ENCODE measurements around the gene SKP2.
"Not testable (repeated sequence)": the region's sequence is repeated elsewhere in the genome, so short reads cannot be mapped to it uniquely, and the experiment has no call there.

Gene SKP2

DNA sequence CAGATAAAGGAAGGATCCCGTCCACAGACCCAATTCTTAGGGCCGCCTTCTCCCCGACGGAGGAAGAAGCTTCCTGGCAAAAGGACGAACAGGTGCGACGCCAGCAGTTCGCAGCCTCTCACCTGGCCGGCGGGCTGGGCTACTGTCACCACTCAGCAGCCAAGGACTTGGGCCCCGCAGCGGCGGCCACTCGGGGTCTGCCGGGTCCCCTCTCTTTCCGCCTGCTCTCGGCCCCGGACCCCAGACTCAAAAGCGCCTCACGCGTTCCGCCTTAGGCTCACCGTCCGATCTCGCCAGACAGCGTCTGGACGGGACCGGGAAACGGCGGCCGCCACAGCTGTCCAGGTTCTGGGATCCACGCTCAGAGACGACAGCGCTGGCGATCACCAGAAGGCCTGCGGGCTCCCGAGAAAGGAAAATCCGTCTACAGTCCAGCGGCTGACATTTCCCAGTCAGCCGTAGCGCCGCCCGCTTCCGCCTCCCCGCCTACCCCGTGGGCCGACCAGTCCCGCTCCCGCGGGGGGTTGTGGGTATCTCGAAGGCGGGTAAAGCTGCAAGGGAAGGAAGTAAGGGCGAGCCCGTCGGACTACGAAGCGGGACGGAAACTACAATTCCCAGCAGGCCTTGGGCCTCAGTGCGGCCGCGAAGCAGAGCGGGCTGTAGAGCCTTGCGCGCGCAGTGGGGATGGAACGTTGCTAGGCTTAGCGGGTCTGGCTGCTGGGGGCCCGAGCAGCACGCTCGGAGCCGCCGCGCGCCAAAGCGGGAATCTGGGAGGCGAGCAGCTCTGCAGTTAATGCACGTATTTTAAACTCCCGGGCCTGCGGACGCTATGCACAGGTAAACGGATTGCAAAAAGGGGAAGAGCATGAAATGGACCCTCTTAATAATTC is at the start of gene SKP2, which contains the start of gene LMBRD2:
SKP2 (plus strand) TSS at position 678 of the 890 bp plus-strand sequence; CDS start at position 830, 152 bp downstream.
LMBRD2 (minus strand) TSS at position 454 of the 890 bp plus-strand sequence. CDS start 8,538 bp downstream, outside the sequence.
- DNase-seq (ENCODE audit: low read depth) = peak; percentile 97

GRCh38 chr5:36105819-36106218 is 46.1 kb upstream of the SKP2 start:
- no peak for DNase-seq (ENCODE audit: low read depth)

GRCh38 chr5:36108758-36109460 is 43.0 kb upstream of the SKP2 start:
- DNase-seq (ENCODE audit: low read depth) = peak; percentile 41

DNA sequence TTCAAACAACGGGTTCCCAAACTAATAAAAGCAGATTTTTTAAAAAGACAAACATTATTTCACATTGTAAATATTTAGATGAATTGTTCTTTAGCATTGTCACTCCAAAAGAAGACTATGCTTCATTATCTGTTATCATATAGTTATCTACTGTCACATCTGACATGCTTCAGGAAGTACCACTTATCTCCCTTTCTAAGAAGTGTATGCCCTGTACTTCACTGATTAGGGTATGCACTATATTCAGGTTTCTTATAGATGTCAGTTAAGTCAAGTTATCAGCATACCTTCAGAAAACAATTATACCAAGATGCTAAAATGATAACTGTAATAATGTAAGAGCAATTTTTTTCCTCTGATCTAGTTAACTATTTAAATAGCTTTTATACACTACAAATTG is 40.7 kb upstream of the SKP2 start:
- no peak for DNase-seq (ENCODE audit: low read depth)

DNA sequence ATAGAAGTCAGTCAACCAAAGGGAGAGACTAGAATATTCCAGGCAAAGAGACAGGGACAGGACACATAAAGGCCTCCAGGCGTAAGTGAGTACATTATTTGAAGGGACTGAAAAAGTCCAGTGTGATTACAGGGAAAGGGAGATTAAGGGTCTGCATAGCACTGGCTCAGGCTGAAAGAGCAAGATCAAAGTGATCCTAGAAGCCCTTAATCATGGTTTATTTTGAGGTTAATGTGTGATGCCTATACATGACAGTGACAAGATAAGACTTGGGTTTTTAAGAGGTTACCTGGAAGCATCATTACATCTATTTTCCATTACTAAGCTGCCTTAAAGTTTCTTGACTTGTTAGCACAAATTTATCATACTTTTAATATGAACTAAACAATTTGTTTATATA is 26.0 kb upstream of the SKP2 start:
- DNase-seq (ENCODE audit: low read depth) = no peak

DNA sequence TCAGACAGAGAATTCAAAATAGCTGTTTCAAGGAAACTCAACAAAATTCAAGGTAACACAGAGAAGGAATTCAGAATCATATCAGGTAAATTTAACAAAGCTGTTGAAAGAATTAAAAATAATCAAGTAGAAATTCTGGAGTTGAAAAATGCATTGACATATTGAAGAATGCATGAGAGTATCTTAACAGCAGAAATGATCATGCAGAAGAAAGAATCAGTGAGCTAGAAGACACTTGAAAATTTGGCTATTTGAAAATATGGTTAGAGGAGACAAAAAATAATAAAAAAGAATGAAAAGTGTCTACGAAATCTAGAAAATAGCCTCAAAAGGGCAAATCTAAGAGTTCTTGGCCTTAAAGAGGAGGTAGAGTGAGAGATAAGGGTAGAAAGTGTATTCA is 23.1 kb upstream of the SKP2 start:
- DNase-seq (ENCODE audit: low read depth) = no peak

DNA sequence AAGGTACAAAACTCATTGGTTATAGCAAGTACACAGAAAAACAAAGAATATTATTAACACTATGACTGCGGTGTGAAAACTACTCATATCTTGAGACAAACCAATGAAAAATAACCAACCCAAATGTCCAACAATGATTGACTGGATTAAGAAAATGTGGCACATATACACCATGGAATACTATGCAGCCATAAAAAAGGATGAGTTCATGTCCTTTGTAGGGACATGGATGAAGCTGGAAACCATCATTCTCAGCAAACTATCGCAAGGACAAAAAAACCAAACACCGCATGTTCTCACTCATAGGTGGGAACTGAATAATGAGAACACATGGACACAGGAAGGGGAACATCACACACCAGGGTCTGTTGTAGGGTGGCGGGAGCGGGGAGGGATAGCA is 22.2 kb upstream of the SKP2 start:
- not testable (repeated sequence) for DNase-seq (ENCODE audit: low read depth)

- DNase-seq (ENCODE audit: low read depth) = not testable (repeated sequence)
Measured at GRCh38 chr5:36133009-36133408, 18.9 kb upstream of the SKP2 start.

- DNase-seq (ENCODE audit: low read depth) = no peak
Measured at GRCh38 chr5:36135988-36136387, 15.9 kb upstream of the SKP2 start.

GRCh38 chr5:36136581-36136980 is 15.3 kb upstream of the SKP2 start:
- DNase-seq (ENCODE audit: low read depth) = no peak

DNA sequence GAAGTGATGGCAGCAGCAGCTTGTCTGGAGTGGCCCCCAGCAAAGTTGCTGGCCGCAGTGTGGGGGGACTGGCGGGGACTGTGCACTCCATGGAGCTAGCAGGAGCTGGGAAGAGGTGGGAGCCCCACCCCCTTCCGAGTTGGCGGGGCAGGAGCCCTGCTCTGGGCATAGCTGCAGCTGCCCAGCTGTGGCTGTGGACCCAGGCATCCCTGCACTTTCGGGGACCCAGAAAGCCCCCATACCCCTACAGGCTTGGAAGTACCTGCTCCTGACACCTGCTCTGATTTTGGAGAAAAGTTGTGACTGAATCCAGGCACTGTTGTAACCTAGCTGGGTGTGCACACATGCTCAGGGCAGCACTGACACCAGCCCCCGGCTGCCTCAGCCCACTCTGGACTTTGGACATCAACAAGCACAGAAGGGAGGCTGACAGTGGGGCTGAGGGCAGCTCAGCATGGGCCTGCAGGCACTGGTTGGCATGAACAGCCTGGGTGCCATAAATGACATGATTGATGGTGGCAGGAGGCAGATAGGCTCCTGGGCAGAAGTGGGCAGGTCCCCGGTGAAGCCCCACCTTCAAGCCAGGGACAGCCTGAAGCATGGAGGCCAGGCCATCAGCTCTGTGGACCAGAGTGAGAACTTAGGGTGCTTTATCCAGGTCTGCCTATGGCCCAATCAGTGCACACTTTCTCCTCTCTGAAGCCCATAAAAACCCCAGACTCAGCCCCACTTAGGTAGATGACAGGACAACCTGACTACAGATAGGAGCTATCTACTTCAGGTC is 12.8 kb upstream of the SKP2 start:
- DNase-seq (ENCODE audit: low read depth) = no peak

GRCh38 chr5:36145311-36145710 is 6.6 kb upstream of the SKP2 start:
- no peak for DNase-seq (ENCODE audit: low read depth)

DNA sequence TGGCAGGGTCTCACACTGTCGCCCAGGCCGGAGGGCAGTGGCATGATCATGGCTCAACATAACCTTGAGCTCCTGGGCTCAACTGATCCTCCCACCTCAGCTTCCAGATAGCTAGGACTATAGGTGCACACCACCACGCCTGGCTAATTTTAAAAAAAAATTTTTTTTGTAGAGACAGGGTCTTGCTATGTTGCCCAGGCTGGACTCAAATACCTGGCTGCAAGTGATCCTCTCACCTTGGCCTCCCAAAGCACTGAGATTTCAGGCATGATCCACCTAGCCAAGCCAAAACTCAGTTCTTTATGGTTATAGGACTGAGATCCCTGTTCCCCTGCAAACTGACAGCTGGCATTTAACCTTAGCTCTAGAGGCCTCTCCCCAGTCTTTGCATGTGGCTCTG is 5.5 kb upstream of the SKP2 start:
- DNase-seq (ENCODE audit: low read depth) = no peak

DNA sequence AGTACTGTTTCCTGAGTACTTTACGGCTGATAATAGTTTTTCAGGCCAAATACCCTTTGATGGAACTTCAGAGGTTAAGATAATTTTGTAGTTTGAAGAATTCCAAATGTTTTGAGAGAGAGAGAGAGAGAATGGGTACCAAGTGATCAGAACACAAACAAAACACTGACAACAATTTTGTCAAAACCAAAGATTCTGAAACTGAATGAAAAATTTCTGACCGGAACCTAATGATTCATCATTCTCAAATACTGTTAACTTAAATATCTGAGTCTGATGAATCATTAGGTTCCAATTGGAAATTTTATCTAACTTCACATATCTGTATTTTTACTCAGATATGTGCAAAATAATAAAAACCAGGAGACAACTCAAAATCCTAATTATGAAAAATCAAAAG is 4.2 kb upstream of the SKP2 start:
- no peak for DNase-seq (ENCODE audit: low read depth)

- DNase-seq (ENCODE audit: low read depth) = peak; percentile 48
Measured at GRCh38 chr5:36150676-36151433, 1.1 kb upstream of the SKP2 start.

GRCh38 chr5:36152324-36153297 is 700 bp downstream of the SKP2 start:
- DNase-seq (ENCODE audit: low read depth) = peak; percentile 7

- DNase-seq (ENCODE audit: low read depth) = no peak
Measured at GRCh38 chr5:36153298-36153677, 1.4 kb downstream of the SKP2 start.

- DNase-seq (ENCODE audit: low read depth) = no peak
Measured at GRCh38 chr5:36153726-36154125, 1.8 kb downstream of the SKP2 start.

DNA sequence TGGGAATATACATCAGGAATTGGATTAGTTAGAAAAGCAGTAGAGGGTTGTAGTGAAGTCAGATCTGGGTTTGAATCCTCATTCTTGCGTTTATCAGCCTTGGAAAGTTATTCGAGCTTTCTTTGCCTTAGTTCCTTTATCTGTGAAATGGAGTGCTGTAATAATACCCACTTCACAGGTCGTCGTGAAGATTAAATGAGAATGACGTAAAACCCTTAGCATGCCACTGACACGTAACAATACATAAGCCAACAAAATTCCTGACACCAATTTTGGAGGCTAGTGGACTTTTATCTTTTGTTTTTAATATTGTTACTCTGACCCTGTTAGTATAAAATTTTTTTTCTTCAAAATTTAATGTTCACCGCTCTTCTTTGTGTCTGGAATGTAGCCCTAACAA is 3.4 kb downstream of the SKP2 start:
- DNase-seq (ENCODE audit: low read depth) = no peak

- no peak for DNase-seq (ENCODE audit: low read depth)
Measured at GRCh38 chr5:36156121-36156601, 4.2 kb downstream of the SKP2 start.
